HEK293 (cell line): ENCODE data around the gene SIDT2.

Experiments
- CTCF ChIA-PET: fragments of 350-600 bp; formaldehyde crosslinking; extraction: SDS; loops from one replicate; lab custom pipeline; 2021; ENCODE audit warnings: antibody characterized with exemption; lab: Yijun Ruan, JAX
- POLR2A ChIA-PET: fragments of 300-600 bp; formaldehyde crosslinking; extraction: SDS; loops from one replicate; lab custom pipeline; 2020; ENCODE audit warnings: antibody characterized with exemption, inconsistent platforms; lab: Yijun Ruan, JAX
- H3K27ac ChIP-seq: fragments of 200-500 bp; sonication (Bioruptor generic); 2 replicates; pipeline ENCODE4 v1.5.1; 2014; ENCODE audit warnings: low read depth, low read length, control low read depth, inconsistent platforms; ENCODE audit errors: extremely low read depth
- H3K36me3 ChIP-seq, 2 experiments: fragments of 200-500 bp in 1 of 2; sonication (Bioruptor generic) in 1 of 2; 1 replicate in 1 of 2; 2 replicates in 1 of 2; pipeline ENCODE4 v1.5.1; 2014 to 2017; ENCODE audit warnings: inconsistent platforms in 2 of 2, low read length in 2 of 2; ENCODE audit not compliant: control insufficient read depth in 2 of 2, insufficient read depth in 1 of 2
- H3K4me1 ChIP-seq: fragments of 200-500 bp; sonication (Bioruptor generic); 2 replicates; pipeline ENCODE4 v1.5.1; 2014; ENCODE audit warnings: mild to moderate bottlenecking, low read length, inconsistent platforms; ENCODE audit not compliant: control insufficient read depth, insufficient read depth
- H3K4me3 ChIP-seq: 2 replicates; pipeline ENCODE4 v1.5.1; 2011; ENCODE audit warnings: low read depth, mild to moderate bottlenecking, control low read depth, low read length, moderate library complexity
- H3K9me3 ChIP-seq: fragments of 200-500 bp; sonication (Bioruptor generic); 2 replicates; pipeline ENCODE4 v1.5.1; 2014; ENCODE audit warnings: low read depth, low read length, inconsistent platforms; ENCODE audit not compliant: control insufficient read depth, insufficient read depth
- SP2 ChIP-seq: fragments of 450-650 bp; formaldehyde crosslinking; IDR thresholded peaks from 2 replicates; pipeline ENCODE4 v1.5.1; 2016; ENCODE audit warnings: missing biosample characterization, missing genetic modification characterization
- ZEB2 ChIP-seq: fragments of 450-650 bp; formaldehyde crosslinking; IDR thresholded peaks from 2 replicates; pipeline ENCODE4 v1.5.1; 2016; ENCODE audit warnings: missing biosample characterization, missing genetic modification characterization
- ZNF146 ChIP-seq: fragments of 450-650 bp; formaldehyde crosslinking; IDR thresholded peaks from 2 replicates; pipeline ENCODE4 v1.5.1; 2016; ENCODE audit warnings: missing biosample characterization, missing genetic modification characterization
- ZNF175 ChIP-seq: fragments of 450-650 bp; formaldehyde crosslinking; IDR thresholded peaks from 2 replicates; pipeline ENCODE4 v1.5.1; 2016; ENCODE audit warnings: missing biosample characterization, missing genetic modification characterization
- ZNF202 ChIP-seq: fragments of 450-650 bp; formaldehyde crosslinking; IDR thresholded peaks from 2 replicates; pipeline ENCODE4 v1.5.1; 2016; ENCODE audit warnings: missing biosample characterization, missing genetic modification characterization, borderline replicate concordance
- ZNF433 ChIP-seq: fragments of 450-650 bp; formaldehyde crosslinking; IDR thresholded peaks from 2 replicates; pipeline ENCODE4 v1.5.1; 2016; ENCODE audit warnings: missing biosample characterization, missing genetic modification characterization, low read depth
- ZNF548 ChIP-seq: fragments of 450-650 bp; formaldehyde crosslinking; IDR thresholded peaks from 2 replicates; pipeline ENCODE4 v1.5.1; 2016; ENCODE audit warnings: missing biosample characterization, missing genetic modification characterization
- ZNF585B ChIP-seq: fragments of 450-650 bp; formaldehyde crosslinking; IDR thresholded peaks from 2 replicates; pipeline ENCODE4 v1.5.1; 2016; ENCODE audit warnings: missing biosample characterization, missing genetic modification characterization
- ZNF660 ChIP-seq: fragments of 450-650 bp; IDR thresholded peaks from 2 replicates; pipeline ENCODE4 v1.5.1; 2018; ENCODE audit warnings: missing biosample characterization, mild to moderate bottlenecking, missing genetic modification characterization
- ZNF768 ChIP-seq: fragments of 450-650 bp; formaldehyde crosslinking; IDR thresholded peaks from 2 replicates; pipeline ENCODE4 v1.5.1; 2018; ENCODE audit warnings: missing biosample characterization, mild to moderate bottlenecking, missing genetic modification characterization
- TF ChIP-seq, protein P1 (sequence below): fragments of 450-650 bp; formaldehyde crosslinking; IDR thresholded peaks from 2 replicates; pipeline ENCODE4 v1.5.1; 2016; ENCODE audit warnings: missing biosample characterization, missing genetic modification characterization, borderline replicate concordance
- TF ChIP-seq, protein P2 (sequence below): fragments of 450-650 bp; formaldehyde crosslinking; IDR thresholded peaks from 2 replicates; pipeline ENCODE4 v1.5.1; 2016; ENCODE audit warnings: missing biosample characterization, missing genetic modification characterization
- TF ChIP-seq, protein P3 (sequence below): fragments of 450-650 bp; formaldehyde crosslinking; IDR thresholded peaks from 2 replicates; pipeline ENCODE4 v1.5.1; 2016; ENCODE audit warnings: missing biosample characterization, missing genetic modification characterization
- TF ChIP-seq, protein P4 (sequence below): fragments of 450-650 bp; formaldehyde crosslinking; IDR thresholded peaks from 2 replicates; pipeline ENCODE4 v1.5.1; 2016; ENCODE audit warnings: missing biosample characterization, missing genetic modification characterization
- TF ChIP-seq, protein P5 (sequence below): fragments of 450-650 bp; formaldehyde crosslinking; IDR thresholded peaks from 2 replicates; pipeline ENCODE4 v1.5.1; 2016; ENCODE audit warnings: missing biosample characterization, missing genetic modification characterization

The SIDT2 gene

DNA sequence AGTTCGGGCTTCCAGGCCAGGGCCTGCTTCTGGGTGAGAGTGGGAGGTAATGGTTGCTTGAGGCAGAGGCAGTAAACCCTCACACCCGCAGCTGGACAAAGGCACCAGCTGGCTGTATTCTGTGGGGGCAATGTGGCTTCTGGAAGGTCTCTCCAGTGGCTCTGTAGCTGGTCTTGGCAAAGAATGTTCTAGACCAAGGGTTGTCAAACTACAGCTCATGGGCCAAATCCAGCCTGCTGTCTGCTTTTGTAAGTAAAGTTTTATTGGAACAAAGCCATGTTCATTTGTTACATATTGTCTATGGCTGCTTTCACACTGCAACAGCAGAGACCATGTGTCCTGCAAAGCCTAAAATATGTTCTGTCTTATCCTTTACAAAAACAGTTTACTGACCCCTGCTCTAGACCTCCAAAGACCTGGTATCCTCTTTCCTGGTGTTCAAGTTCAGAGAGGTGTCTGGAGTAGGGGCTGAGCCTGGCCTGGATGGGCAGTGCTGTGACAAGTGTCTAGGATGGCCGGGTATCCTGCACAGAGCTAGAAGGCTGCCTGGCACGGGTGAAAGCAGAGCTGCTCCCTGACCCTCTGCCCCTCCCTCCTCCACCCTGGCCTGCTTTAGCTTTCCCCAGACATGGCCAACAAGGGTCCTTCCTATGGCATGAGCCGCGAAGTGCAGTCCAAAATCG is 24.0 kb downstream of the SIDT2 start (continued):
- TF ChIP-seq, protein P1, sequence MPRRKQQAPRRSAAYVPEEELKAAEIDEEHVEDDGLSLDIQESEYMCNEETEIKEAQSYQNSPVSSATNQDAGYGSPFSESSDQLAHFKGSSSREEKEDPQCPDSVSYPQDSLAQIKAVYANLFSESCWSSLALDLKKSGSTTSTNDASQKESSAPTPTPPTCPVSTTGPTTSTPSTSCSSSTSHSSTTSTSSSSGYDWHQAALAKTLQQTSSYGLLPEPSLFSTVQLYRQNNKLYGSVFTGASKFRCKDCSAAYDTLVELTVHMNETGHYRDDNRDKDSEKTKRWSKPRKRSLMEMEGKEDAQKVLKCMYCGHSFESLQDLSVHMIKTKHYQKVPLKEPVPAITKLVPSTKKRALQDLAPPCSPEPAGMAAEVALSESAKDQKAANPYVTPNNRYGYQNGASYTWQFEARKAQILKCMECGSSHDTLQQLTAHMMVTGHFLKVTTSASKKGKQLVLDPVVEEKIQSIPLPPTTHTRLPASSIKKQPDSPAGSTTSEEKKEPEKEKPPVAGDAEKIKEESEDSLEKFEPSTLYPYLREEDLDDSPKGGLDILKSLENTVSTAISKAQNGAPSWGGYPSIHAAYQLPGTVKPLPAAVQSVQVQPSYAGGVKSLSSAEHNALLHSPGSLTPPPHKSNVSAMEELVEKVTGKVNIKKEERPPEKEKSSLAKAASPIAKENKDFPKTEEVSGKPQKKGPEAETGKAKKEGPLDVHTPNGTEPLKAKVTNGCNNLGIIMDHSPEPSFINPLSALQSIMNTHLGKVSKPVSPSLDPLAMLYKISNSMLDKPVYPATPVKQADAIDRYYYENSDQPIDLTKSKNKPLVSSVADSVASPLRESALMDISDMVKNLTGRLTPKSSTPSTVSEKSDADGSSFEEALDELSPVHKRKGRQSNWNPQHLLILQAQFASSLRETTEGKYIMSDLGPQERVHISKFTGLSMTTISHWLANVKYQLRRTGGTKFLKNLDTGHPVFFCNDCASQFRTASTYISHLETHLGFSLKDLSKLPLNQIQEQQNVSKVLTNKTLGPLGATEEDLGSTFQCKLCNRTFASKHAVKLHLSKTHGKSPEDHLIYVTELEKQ (tag by site-specific recombination), result no peak
- TF ChIP-seq, protein P2, sequence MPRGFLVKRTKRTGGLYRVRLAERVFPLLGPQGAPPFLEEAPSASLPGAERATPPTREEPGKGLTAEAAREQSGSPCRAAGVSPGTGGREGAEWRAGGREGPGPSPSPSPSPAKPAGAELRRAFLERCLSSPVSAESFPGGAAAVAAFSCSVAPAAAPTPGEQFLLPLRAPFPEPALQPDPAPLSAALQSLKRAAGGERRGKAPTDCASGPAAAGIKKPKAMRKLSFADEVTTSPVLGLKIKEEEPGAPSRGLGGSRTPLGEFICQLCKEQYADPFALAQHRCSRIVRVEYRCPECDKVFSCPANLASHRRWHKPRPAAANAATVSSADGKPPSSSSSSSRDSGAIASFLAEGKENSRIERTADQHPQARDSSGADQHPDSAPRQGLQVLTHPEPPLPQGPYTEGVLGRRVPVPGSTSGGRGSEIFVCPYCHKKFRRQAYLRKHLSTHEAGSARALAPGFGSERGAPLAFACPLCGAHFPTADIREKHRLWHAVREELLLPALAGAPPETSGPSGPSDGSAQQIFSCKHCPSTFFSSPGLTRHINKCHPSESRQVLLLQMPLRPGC (tag by site-specific recombination), result no peak
- TF ChIP-seq ZNF202 (tag by site-specific recombination), result no peak
- TF ChIP-seq, all 188 proteins: peak for 0

DNA sequence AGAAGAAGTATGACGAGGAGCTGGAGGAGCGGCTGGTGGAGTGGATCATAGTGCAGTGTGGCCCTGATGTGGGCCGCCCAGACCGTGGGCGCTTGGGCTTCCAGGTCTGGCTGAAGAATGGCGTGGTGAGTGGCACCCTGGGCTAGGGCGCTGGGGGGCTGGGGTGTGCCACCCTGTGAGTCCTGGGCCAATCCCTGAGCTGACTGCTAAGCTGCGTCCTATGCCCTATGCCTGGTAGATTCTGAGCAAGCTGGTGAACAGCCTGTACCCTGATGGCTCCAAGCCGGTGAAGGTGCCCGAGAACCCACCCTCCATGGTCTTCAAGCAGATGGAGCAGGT is 24.5 kb downstream of the SIDT2 start:
- peaks cover 0 to 20% of the 10 kb centered on the region in 2 experiments; a peak in 1 of 3 replicates for H3K36me3 ChIP-seq
- TF ChIP-seq ZNF660 (no peak), ZNF433 (tag by site-specific recombination) (no peak), ZNF548 (tag by site-specific recombination) (no peak), ZEB2 (tag by site-specific recombination) (no peak)
- TF ChIP-seq, protein P3, sequence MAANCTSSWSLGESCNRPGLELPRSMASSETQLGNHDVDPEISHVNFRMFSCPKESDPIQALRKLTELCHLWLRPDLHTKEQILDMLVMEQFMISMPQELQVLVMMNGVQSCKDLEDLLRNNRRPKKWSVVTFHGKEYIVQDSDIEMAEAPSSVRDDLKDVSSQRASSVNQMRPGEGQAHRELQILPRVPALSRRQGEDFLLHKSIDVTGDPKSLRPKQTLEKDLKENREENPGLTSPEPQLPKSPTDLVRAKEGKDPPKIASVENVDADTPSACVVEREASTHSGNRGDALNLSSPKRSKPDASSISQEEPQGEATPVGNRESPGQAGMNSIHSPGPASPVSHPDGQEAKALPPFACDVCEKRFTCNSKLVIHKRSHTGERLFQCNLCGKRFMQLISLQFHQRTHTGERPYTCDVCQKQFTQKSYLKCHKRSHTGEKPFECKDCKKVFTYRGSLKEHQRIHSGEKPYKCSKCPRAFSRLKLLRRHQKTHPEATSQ, result no peak
- H3K4me3 ChIP-seq, result no peak overlapping the region
- H3K27ac ChIP-seq, result no peak overlapping the region
- no peaks in the 10 kb centered on the region for H3K4me1 ChIP-seq
- ChIA-PET POLR2A (interaction anchor here (1.1 to 1.5 kb wide), 3 partner anchors 17 to 24 kb away, joined by 3 read pairs; no protein-coding TSS in a partner anchor), CTCF (interaction anchor here (0.6 to 2.0 kb wide), 3 partner anchors 22 to 1993 kb away, joined by 3 to 4 read pairs (median 3); partner anchors contain the start of gene PCSK7)
- H3K9me3 ChIP-seq, result no peaks in the 10 kb centered on the region

DNA sequence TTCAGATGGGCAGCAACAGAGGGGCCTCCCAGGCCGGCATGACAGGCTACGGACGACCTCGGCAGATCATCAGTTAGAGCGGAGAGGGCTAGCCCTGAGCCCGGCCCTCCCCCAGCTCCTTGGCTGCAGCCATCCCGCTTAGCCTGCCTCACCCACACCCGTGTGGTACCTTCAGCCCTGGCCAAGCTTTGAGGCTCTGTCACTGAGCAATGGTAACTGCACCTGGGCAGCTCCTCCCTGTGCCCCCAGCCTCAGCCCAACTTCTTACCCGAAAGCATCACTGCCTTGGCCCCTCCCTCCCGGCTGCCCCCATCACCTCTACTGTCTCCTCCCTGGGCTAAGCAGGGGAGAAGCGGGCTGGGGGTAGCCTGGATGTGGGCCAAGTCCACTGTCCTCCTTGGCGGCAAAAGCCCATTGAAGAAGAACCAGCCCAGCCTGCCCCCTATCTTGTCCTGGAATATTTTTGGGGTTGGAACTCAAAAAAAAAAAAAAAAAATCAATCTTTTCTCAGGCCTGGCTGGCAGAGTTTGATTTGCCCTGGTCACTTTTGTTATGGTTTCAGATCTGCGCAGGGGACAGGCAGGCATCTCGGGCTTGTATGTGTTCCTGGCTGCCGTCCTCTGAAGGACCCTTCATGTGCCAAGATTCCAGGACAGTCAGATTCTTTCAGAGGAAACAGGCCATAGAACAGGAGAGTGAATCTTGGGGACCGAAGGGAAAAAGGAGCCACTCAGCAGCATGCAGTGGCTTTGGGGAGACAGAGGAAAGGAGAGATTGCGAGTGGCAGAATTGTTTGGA is 25.9 kb downstream of the SIDT2 start:
- H3K27ac ChIP-seq, result no peak overlapping the region
- CTCF ChIA-PET, result interaction anchor here (0.8 kb wide), 1 partner anchor 18 kb away, joined by 3 read pairs; no protein-coding TSS in a partner anchor
- POLR2A ChIA-PET, result interaction anchor here (0.5 to 1.5 kb wide), 2 partner anchors 17 to 92 kb away, joined by 3 to 7 read pairs; no protein-coding TSS in a partner anchor

More for the DNA sequence above, 25.9 kb downstream of the SIDT2 start:
- TF ChIP-seq ZNF585B (tag by site-specific recombination), result no peak
- no peak for TF ChIP-seq ZNF175
- TF ChIP-seq, protein P4, sequence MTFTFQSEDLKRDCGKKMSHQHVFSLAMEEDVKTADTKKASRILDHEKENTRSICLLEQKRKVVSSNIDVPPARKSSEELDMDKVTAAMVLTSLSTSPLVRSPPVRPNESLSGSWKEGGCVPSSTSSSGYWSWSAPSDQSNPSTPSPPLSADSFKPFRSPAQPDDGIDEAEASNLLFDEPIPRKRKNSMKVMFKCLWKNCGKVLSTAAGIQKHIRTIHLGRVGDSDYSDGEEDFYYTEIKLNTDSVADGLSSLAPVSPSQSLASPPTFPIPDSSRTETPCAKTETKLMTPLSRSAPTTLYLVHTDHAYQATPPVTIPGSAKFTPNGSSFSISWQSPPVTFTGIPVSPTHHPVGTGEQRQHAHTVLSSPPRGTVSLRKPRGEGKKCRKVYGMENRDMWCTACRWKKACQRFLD (tag by site-specific recombination), result no peak
- TF ChIP-seq SP2, result no peak
- TF ChIP-seq, protein P5, sequence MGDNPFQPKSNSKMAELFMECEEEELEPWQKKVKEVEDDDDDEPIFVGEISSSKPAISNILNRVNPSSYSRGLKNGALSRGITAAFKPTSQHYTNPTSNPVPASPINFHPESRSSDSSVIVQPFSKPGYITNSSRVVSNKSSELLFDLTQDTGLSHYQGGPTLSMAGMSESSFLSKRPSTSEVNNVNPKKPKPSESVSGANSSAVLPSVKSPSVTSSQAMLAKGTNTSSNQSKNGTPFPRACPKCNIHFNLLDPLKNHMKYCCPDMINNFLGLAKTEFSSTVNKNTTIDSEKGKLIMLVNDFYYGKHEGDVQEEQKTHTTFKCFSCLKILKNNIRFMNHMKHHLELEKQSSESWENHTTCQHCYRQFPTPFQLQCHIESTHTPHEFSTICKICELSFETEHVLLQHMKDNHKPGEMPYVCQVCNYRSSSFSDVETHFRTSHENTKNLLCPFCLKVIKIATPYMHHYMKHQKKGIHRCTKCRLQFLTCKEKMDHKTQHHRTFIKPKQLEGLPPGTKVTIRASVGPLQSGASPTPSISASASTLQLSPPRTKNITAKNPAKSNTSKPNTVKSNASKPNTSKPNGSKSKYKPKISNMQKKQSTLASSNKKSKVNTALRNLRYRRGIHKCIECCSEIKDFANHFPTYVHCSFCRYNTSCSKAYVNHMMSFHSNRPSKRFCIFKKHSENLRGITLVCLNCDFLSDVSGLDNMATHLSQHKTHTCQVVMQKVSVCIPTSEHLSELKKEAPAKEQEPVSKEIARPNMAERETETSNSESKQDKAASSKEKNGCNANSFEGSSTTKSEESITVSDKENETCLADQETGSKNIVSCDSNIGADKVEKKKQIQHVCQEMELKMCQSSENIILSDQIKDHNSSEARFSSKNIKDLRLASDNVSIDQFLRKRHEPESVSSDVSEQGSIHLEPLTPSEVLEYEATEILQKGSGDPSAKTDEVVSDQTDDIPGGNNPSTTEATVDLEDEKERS (tag by site-specific recombination), result no peak
- TF ChIP-seq ZNF146, result no peak
- TF ChIP-seq ZNF768 (tag by site-specific recombination), result no peak
- H3K4me3 ChIP-seq, result no peak overlapping the region
- H3K9me3 ChIP-seq, result no peaks in the 10 kb centered on the region
- H3K36me3 ChIP-seq, result peaks cover 0 to 20% of the 10 kb centered on the region in 2 experiments; a peak in 1 of 3 replicates
- H3K4me1 ChIP-seq, result no peaks in the 10 kb centered on the region
